ENCODE measurements around the gene BMPR1A. TPM values are rescaled to one million over a fixed set of nuclear protein-coding genes. Genes with fewer than 3 reads are reported as not detected.

BMPR1A gene
- total RNA-seq, 4 donors from 2014 or later, result 5.2 to 40.2 (median 26.0) TPM

- H3K4me1 ChIP-seq, result peaks cover 5 to 52% (median 8%) of the 10 kb centered on the region in 3 donors
- TF ChIP-seq CTCF (IDR thresholded peaks at IDR 0.05) (no peak), POLR2A (IDR thresholded peaks at IDR 0.05) (no peak)
- no peak for DNase-seq
- peak overlapping the region in 2 of 4 donors; percentile 22 to 42 for H3K27ac ChIP-seq
- H3K27me3 ChIP-seq, result peaks cover 0 to 43% (median 0%) of the 10 kb centered on the region in 4 donors
- WGBS, 2 donors, result 55 to 59% methylated on average over 12 of the region's 12 CpGs
- H3K9me3 ChIP-seq, result no peaks in the 10 kb centered on the region
- no peaks in the 10 kb centered on the region for H3K36me3 ChIP-seq
- intact Hi-C loops (cut with DNase I), result no loop called here
- H3K4me3 ChIP-seq, result no peak overlapping the region
These were observed 2.6 kb upstream of the BMPR1A start for GRCh38 chr10:86753638-86754434.

- DNase-seq, result no peak
- Histone ChIP-seq H3K27ac (peak overlapping the region; percentile 90 to 98 (median 95)), H3K9me3 (no peaks in the 10 kb centered on the region), H3K4me1 (peaks cover 5 to 64% (median 8%) of the 10 kb centered on the region in 3 donors), H3K27me3 (peaks cover 0 to 39% (median 0%) of the 10 kb centered on the region in 4 donors), H3K36me3 (no peaks in the 10 kb centered on the region), H3K4me3 (peak overlapping the region; percentile 86 to 98 (median 90))
- intact Hi-C loops (cut with DNase I), result no loop called here
- 1% methylated on average over 7 to 9 of the region's 9 CpGs for WGBS, 2 donors
- TF ChIP-seq POLR2A (IDR thresholded peaks at IDR 0.05) (no peak), CTCF (IDR thresholded peaks at IDR 0.05) (no peak)
These were observed 1.0 kb upstream of the BMPR1A start for GRCh38 chr10:86755454-86755739.

GRCh38 chr10:86755740-86756510, 494 bp upstream of the BMPR1A start:
- TF ChIP-seq CTCF (IDR thresholded peaks at IDR 0.05) (no peak), POLR2A (IDR thresholded peaks at IDR 0.05) (peak in 3 of 4 donors; percentile 9 to 80 (median 78))
- Histone ChIP-seq H3K9me3 (no peaks in the 10 kb centered on the region), H3K27me3 (peaks cover 0 to 42% (median 0%) of the 10 kb centered on the region in 4 donors), H3K4me1 (peaks cover 5 to 70% (median 8%) of the 10 kb centered on the region in 3 donors), H3K36me3 (no peaks in the 10 kb centered on the region), H3K27ac (peak overlapping the region; percentile 90 to 98 (median 95)), H3K4me3 (peak overlapping the region; percentile 86 to 98 (median 90))
- intact Hi-C loops (cut with DNase I), result no loop called here
- 18% methylated on average over 3 of the region's 89 CpGs; no CpG with 5 or more reads in 1 of the 2 donors for WGBS, 2 donors
- no peak for DNase-seq

GRCh38 chr10:86757113-86757972, 924 bp downstream of the BMPR1A start:
- TF ChIP-seq POLR2A (IDR thresholded peaks at IDR 0.05), result no peak
- TF ChIP-seq CTCF (IDR thresholded peaks at IDR 0.05), result peak in 4 of 6 experiments; percentile 21 to 42 (median 26)
- no peak for DNase-seq
- Histone ChIP-seq H3K9me3 (no peaks in the 10 kb centered on the region), H3K27me3 (peaks cover 0 to 46% (median 0%) of the 10 kb centered on the region in 4 donors), H3K27ac (peak overlapping the region; percentile 90 to 98 (median 95)), H3K4me3 (peak overlapping the region; percentile 86 to 98 (median 90)), H3K4me1 (peaks cover 5 to 80% (median 15%) of the 10 kb centered on the region in 3 donors), H3K36me3 (no peaks in the 10 kb centered on the region)
- WGBS, 2 donors, result 5% methylated on average over 23 to 36 of the region's 47 CpGs
- intact Hi-C loops (cut with DNase I), result no loop called here

Measured in esophagus squamous epithelium (tissue), 5 donors.